Stimulated activated CD4-positive, alpha-beta T cell treated with anti-CD3 and anti-CD28 coated beads, TNF-alpha, amount 100 ng/mL, for 4 hours (primary cell): ENCODE measurements around the gene NUDT2.

Experiments
- DNase-seq, 3 experiments: peaks; one replicate each; pipeline ENCODE4 v3.0.0-alpha.2; 2020; ENCODE audit warnings: low read depth in 3 of 3

Gene NUDT2

GRCh38 chr9:34385561-34386230 is 56.3 kb downstream of the NUDT2 start:
- no peak for DNase-seq

- no peak for DNase-seq
These were observed 57.3 kb downstream of the NUDT2 start for GRCh38 chr9:34386656-34387055.

GRCh38 chr9:34387239-34387638 is 57.9 kb downstream of the NUDT2 start:
- no peak for DNase-seq

GRCh38 chr9:34392511-34392910 is 63.1 kb downstream of the NUDT2 start:
- DNase-seq: no peak
